SK-N-SH treated with all-trans-retinoic acid at 6 μM for 48 hours (cell line): ENCODE data around the gene ATL2.

Experiments
- ARNTL ChIP-seq: fragments of 450-650 bp; formaldehyde crosslinking; IDR thresholded peaks from 2 replicates; pipeline ENCODE4 v1.5.0; 2020; ENCODE audit warnings: low read depth, mild to moderate bottlenecking, moderate library complexity, borderline replicate concordance
- PATZ1 ChIP-seq: fragments of 250-450 bp; sonication (Bioruptor Pico); IDR thresholded peaks from 2 replicates; pipeline ENCODE4 v1.8.0; 2020; ENCODE audit warnings: mild to moderate bottlenecking, moderate library complexity, borderline replicate concordance
- POU6F1 ChIP-seq: fragments of 250-450 bp; sonication (Bioruptor Pico); IDR thresholded peaks from 2 replicates; pipeline ENCODE4 v1.8.0; 2021; ENCODE audit warnings: low read depth, mild to moderate bottlenecking, moderate library complexity, borderline replicate concordance
- TOX ChIP-seq: fragments of 250-450 bp; sonication (Bioruptor Pico); IDR thresholded peaks from 2 replicates; pipeline ENCODE4 v1.8.0; 2021; ENCODE audit warnings: mild to moderate bottlenecking, moderate library complexity, borderline replicate concordance
- ZC3H10 ChIP-seq: fragments of 250-450 bp; sonication (Bioruptor Pico); IDR thresholded peaks from 2 replicates; pipeline ENCODE4 v1.5.1; 2021; ENCODE audit warnings: mild to moderate bottlenecking, moderate library complexity
- ZFP3 ChIP-seq: fragments of 250-450 bp; sonication (Bioruptor Pico); IDR thresholded peaks from 2 replicates; pipeline ENCODE4 v1.5.0; 2020; ENCODE audit warnings: mild to moderate bottlenecking, moderate library complexity
- ZFP30 ChIP-seq: fragments of 450-650 bp; formaldehyde crosslinking; IDR thresholded peaks from 2 replicates; pipeline ENCODE4 v1.5.0; 2022; ENCODE audit warnings: mild to moderate bottlenecking, moderate library complexity
- ZNF565 ChIP-seq: fragments of 450-650 bp; formaldehyde crosslinking; conservative IDR thresholded peaks from 2 replicates; pipeline ENCODE4 v1.5.0; 2020; ENCODE audit warnings: low read depth, mild to moderate bottlenecking, moderate library complexity
- ZNF8 ChIP-seq: fragments of 450-650 bp; formaldehyde crosslinking; IDR thresholded peaks from 2 replicates; pipeline ENCODE4 v1.5.0; 2020; ENCODE audit warnings: mild to moderate bottlenecking, moderate library complexity
- TF ChIP-seq, protein P1 (sequence below): fragments of 250-450 bp; sonication (Bioruptor Pico); IDR thresholded peaks from 2 replicates; pipeline ENCODE4 v1.5.0; 2020; ENCODE audit warnings: mild to moderate bottlenecking, moderate library complexity

DNA sequence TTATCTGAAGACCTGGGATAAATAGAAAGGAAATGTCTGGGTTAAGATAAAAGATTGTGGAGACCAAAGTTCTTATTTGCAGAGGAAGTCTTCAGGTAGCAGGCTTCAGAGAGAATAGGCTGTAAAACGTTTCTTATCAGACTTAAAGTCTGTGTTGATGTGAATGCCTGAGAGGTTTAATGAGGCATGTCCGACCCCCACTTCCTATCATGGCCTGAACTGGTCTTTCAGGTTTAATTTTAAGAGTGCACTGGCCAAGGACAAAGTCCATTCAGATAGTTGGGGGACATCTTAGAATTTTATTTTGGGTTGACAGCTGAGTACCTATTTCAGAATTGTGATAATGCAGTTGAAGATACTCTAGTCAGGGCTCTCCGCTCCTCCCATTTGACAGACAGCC is 92.1 kb downstream of the ATL2 start:
- TF ChIP-seq POU6F1, result no peak
- TF ChIP-seq PATZ1 (CRISPR knock-in tag), result no peak
- TF ChIP-seq ZC3H10 (CRISPR knock-in tag), result no peak
- no peak for TF ChIP-seq ZNF565 (CRISPR knock-in tag)
- no peak for TF ChIP-seq ZFP3
- no peak for TF ChIP-seq ZNF8 (CRISPR knock-in tag)
- no peak for TF ChIP-seq ZFP30
- TF ChIP-seq TOX (CRISPR knock-in tag), result no peak
- TF ChIP-seq ARNTL (CRISPR knock-in tag), result no peak
- TF ChIP-seq, protein P1, sequence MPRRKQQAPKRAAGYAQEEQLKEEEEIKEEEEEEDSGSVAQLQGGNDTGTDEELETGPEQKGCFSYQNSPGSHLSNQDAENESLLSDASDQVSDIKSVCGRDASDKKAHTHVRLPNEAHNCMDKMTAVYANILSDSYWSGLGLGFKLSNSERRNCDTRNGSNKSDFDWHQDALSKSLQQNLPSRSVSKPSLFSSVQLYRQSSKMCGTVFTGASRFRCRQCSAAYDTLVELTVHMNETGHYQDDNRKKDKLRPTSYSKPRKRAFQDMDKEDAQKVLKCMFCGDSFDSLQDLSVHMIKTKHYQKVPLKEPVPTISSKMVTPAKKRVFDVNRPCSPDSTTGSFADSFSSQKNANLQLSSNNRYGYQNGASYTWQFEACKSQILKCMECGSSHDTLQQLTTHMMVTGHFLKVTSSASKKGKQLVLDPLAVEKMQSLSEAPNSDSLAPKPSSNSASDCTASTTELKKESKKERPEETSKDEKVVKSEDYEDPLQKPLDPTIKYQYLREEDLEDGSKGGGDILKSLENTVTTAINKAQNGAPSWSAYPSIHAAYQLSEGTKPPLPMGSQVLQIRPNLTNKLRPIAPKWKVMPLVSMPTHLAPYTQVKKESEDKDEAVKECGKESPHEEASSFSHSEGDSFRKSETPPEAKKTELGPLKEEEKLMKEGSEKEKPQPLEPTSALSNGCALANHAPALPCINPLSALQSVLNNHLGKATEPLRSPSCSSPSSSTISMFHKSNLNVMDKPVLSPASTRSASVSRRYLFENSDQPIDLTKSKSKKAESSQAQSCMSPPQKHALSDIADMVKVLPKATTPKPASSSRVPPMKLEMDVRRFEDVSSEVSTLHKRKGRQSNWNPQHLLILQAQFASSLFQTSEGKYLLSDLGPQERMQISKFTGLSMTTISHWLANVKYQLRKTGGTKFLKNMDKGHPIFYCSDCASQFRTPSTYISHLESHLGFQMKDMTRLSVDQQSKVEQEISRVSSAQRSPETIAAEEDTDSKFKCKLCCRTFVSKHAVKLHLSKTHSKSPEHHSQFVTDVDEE (CRISPR knock-in tag), result no peak
